DOHH2 (cell line): Measurements from ENCODE around the gene CEBPG.

ENCODE experiments used
- H3F3A ChIP-seq: fragments of 200-600 bp; sonication (generic), shearing (Covaris generic); 2 replicates; pipeline ENCODE4 v1.6.0; 2016; ENCODE audit warnings: antibody characterized with exemption, mild to moderate bottlenecking; ENCODE audit not compliant: control insufficient read depth, insufficient read depth
- H3K27ac ChIP-seq: fragments of 200-600 bp; sonication (generic); 2 replicates; pipeline ENCODE4 v1.5.1; 2014; ENCODE audit warnings: low read depth, mild to moderate bottlenecking, low read length, moderate library complexity
- H3K27me3 ChIP-seq: fragments of 200-600 bp; sonication (generic); 2 replicates; pipeline ENCODE4 v1.6.1; 2014; ENCODE audit warnings: mild to moderate bottlenecking, low read length, mixed read lengths; ENCODE audit not compliant: control insufficient read depth
- H3K36me3 ChIP-seq: fragments of 200-600 bp; sonication (generic); 2 replicates; pipeline ENCODE4 v1.6.1; 2014; ENCODE audit warnings: mild to moderate bottlenecking, low read length, moderate library complexity, mixed read lengths; ENCODE audit not compliant: control insufficient read depth
- H3K4me1 ChIP-seq: fragments of 200-600 bp; sonication (generic); 2 replicates; pipeline ENCODE4 v1.6.1; 2014; ENCODE audit warnings: mild to moderate bottlenecking, low read length, mixed read lengths; ENCODE audit not compliant: control insufficient read depth
- H3K4me2 ChIP-seq: fragments of 200-600 bp; sonication (generic); 2 replicates; pipeline ENCODE4 v1.6.0; 2014; ENCODE audit warnings: mild to moderate bottlenecking, low read length, moderate library complexity
- H3K4me3 ChIP-seq: fragments of 200-600 bp; sonication (generic); 2 replicates; pipeline ENCODE4 v1.5.1; 2014; ENCODE audit warnings: mild to moderate bottlenecking, low read length, mixed read lengths
- H3K79me2 ChIP-seq: fragments of 200-600 bp; sonication (generic); 2 replicates; pipeline ENCODE4 v1.6.1; 2014; ENCODE audit warnings: mild to moderate bottlenecking, low read length, mixed read lengths; ENCODE audit not compliant: control insufficient read depth
- H3K9me2 ChIP-seq: fragments of 200-600 bp; sonication (generic); replicated peaks from 2 replicates; pipeline ENCODE4 v1.6.1; 2014; ENCODE audit warnings: mild to moderate bottlenecking, low read length, mixed read lengths; ENCODE audit not compliant: control insufficient read depth
- H3K9me3 ChIP-seq: fragments of 200-600 bp; sonication (generic); 2 replicates; pipeline ENCODE4 v1.6.1; 2014; ENCODE audit warnings: antibody characterized with exemption, low read length, mixed read lengths; ENCODE audit not compliant: control insufficient read depth, insufficient read depth
- H4K20me1 ChIP-seq: fragments of 200-600 bp; sonication (generic); 2 replicates; pipeline ENCODE4 v1.6.0; 2014; ENCODE audit warnings: low read depth, mild to moderate bottlenecking, antibody characterized with exemption, low read length, moderate library complexity; ENCODE audit not compliant: control insufficient read depth, insufficient read depth
- EZH2phosphoT487 ChIP-seq: fragments of 200-600 bp; sonication (generic); IDR thresholded peaks from 2 replicates; pipeline ENCODE4 v1.6.1; 2017; ENCODE audit warnings: borderline replicate concordance, mild to moderate bottlenecking, antibody characterized with exemption, low read length, moderate library complexity, mixed read lengths
- TF ChIP-seq, protein P1 (sequence below): fragments of 200-600 bp; sonication (generic); IDR thresholded peaks from one replicate; pipeline ENCODE4 v1.5.1; 2014; ENCODE audit warnings: antibody characterized with exemption, mild to moderate bottlenecking, low read depth, low read length; ENCODE audit not compliant: poor library complexity, severe bottlenecking

Gene CEBPG

DNA sequence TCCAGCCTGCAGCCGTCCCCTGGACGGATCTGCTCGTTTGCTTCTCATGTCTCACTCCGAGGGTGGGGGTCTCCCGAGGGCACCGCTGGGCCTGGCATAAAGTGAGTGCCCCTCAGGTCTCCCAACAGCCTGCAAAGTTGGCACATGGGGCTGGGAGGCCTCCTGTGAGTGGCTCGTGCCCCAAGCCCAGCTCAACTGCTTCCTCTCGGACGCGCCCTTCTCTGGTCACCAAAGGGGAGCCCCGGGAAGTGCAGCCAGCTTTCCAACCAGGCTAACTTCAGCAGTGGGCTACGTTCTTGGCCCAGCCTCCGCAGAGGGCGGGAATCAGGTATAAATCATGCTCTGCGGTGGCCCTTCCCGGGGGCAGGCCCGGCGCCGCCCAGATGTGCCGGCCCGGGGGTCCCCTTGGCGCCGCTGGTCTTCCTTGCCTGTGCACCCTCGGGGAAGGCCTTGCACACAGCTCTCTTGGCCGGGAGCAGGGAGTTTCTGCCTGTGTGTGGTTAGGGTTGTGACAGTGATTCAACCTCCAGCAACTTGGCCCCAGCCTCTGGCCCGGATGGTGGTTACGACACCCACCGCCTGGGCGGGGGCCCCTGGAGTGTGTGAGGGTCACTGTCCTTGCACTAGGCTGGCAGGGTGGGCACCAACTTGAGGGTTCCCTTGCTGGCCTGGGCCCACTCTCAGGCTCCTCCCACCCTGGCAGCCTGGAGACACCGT, 20.7 kb downstream of the CEBPG start:
- no peaks in the 10 kb centered on the region for H3F3A ChIP-seq
- TF ChIP-seq, protein P1, sequence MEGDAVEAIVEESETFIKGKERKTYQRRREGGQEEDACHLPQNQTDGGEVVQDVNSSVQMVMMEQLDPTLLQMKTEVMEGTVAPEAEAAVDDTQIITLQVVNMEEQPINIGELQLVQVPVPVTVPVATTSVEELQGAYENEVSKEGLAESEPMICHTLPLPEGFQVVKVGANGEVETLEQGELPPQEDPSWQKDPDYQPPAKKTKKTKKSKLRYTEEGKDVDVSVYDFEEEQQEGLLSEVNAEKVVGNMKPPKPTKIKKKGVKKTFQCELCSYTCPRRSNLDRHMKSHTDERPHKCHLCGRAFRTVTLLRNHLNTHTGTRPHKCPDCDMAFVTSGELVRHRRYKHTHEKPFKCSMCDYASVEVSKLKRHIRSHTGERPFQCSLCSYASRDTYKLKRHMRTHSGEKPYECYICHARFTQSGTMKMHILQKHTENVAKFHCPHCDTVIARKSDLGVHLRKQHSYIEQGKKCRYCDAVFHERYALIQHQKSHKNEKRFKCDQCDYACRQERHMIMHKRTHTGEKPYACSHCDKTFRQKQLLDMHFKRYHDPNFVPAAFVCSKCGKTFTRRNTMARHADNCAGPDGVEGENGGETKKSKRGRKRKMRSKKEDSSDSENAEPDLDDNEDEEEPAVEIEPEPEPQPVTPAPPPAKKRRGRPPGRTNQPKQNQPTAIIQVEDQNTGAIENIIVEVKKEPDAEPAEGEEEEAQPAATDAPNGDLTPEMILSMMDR = no peak
- TF ChIP-seq EZH2phosphoT487 = no peak
- no peaks in the 10 kb centered on the region for H3K27me3 ChIP-seq

DNA sequence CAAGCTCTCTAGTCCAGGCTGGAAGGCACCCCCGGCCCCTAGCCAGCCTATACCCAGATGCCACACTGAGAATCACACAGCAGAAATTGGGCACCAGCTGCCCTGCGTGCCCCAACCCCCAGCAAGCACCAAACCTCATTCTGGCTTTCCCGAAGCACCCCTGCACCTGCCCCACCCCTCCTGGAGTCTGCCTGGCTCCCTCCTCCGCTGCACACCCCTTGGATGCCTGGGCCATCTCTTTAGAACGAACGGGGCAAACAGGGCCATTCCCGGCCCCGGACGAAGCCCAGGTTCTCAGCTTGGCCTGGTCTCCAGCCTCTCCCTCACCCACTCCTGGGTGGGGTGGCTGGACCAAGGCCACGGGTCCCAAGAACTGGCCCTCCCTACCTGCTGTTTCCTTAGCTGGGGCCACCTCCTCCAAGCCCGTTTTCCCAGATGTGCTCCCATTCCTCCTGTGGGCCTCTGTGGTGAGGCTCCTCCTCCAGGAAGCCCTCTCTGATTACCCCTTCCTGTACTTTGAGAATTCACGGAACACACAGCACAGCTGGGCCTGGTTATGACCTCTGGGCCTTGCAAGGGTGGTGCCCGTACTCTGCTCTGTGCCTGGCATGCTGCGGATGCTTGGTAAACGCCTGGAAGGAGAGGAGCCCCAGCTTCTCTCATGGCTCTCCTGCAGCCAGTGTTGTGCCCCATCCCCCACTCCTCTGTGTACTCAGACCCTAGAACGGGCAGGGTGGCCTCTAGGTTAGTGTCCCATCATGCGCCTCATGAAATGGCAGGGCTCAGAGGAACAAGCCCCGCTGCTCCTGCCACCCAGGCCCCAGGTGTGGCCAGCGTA, 21.4 kb downstream of the CEBPG start:
- H3K27ac ChIP-seq = no peak overlapping the region

More for the DNA sequence above, 20.7 kb downstream of the CEBPG start:
- H3K4me3 ChIP-seq = no peak overlapping the region
- H3K4me2 ChIP-seq = no peak overlapping the region
- no peak overlapping the region for H3K27ac ChIP-seq
- H3K9me2 ChIP-seq = no peaks in the 10 kb centered on the region
- no peaks in the 10 kb centered on the region for H4K20me1 ChIP-seq
- no peaks in the 10 kb centered on the region for H3K4me1 ChIP-seq
- no peaks in the 10 kb centered on the region for H3K36me3 ChIP-seq
- no peaks in the 10 kb centered on the region for H3K79me2 ChIP-seq
- no peaks in the 10 kb centered on the region for H3K9me3 ChIP-seq

DNA sequence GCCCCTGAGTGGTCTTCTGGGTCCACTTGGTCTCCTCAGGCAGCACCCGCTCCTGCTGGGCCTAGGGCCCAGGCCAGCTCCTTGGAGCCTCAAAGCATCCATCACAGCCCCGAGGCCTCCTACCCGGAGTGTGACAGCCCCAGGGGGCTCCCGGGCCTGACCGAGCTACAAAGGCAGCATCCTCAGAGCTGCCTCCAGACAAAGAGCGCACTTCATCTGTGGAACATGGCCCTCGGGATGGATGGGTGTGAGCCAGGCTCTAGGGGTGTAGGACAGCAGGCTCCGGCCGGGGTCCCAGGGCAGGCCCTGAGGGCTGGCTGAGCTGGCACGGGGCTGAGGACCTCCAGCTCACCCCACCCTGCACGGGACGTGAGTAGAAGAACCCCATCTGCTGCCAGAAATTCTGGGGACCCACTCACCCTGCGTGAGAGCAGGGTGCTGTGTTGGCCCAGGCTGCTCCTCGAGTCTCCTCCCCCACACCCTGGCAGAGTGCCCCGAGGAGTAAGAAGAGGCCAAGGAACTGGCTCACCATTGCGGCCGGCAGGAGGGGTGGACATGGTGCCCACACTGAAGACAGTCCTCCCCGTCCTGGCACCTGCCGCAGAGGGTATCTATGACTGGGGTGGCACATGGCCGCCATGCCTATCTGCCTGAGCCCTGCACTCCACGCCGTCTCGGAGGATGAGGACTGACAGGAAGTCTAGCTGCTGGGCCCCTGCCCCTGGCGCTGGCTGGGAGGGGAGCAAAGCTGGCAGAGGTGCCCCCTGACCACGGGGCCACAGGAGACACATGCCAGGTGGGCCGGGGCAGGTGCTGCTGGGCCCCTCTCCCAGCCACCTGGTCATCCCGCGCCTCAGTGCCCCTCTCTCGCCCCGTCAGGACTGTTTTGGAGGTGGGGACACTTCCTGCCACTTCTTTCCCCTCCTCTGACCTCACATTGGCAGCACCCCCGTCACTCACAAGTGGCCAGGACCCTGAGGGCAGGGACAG, 22.3 kb downstream of the CEBPG start:
- no peaks in the 10 kb centered on the region for H3K79me2 ChIP-seq
- H3K4me2 ChIP-seq = no peak overlapping the region
- no peak overlapping the region for H3K27ac ChIP-seq

More for the DNA sequence above, 21.4 kb downstream of the CEBPG start:
- Histone ChIP-seq H3K9me3 (no peaks in the 10 kb centered on the region), H3K27me3 (no peaks in the 10 kb centered on the region), H4K20me1 (no peaks in the 10 kb centered on the region), H3F3A (no peaks in the 10 kb centered on the region), H3K36me3 (no peaks in the 10 kb centered on the region), H3K4me2 (no peak overlapping the region), H3K79me2 (no peaks in the 10 kb centered on the region), H3K4me3 (no peak overlapping the region), H3K4me1 (no peaks in the 10 kb centered on the region), H3K9me2 (no peaks in the 10 kb centered on the region)
- TF ChIP-seq EZH2phosphoT487 = no peak
- TF ChIP-seq, protein P1 = no peak

More for the DNA sequence above, 22.3 kb downstream of the CEBPG start:
- H3K9me3 ChIP-seq = no peaks in the 10 kb centered on the region
- H3K27me3 ChIP-seq = no peaks in the 10 kb centered on the region
- H3F3A ChIP-seq = no peaks in the 10 kb centered on the region
- no peaks in the 10 kb centered on the region for H3K36me3 ChIP-seq
- no peaks in the 10 kb centered on the region for H3K4me1 ChIP-seq
- no peak for TF ChIP-seq EZH2phosphoT487
- TF ChIP-seq, protein P1 = no peak
- H3K9me2 ChIP-seq = no peaks in the 10 kb centered on the region
- H4K20me1 ChIP-seq = no peaks in the 10 kb centered on the region
- H3K4me3 ChIP-seq = no peak overlapping the region
